Measurements from ENCODE around the gene ARL5C. TPM values are rescaled to one million over a fixed set of nuclear protein-coding genes. Genes with fewer than 3 reads are reported as not detected.

Gene ARL5C
- total RNA-seq, 1 donor from 2014 or later: not detected

DNA sequence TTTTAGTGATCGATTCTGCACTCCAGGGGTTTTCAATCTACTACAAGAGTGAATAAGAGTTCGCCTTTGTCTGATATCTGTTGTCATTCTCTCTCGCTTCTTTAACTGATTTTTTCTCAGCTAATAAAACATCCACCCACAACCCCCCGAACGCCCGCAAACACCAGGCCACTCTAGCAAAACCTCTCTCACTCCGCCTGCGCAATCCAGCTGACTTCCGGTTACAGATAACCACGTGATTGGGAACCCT, 33.8 kb upstream of the ARL5C start:
- peak; percentile 96 for DNase-seq (ENCODE audit: low spot score)
- Histone ChIP-seq H3K9me3 (ENCODE audit: low read depth) (no peaks in the 10 kb centered on the region), H4K20me1 (ENCODE audit: low read depth) (peaks cover 31% of the 10 kb centered on the region), H3K4me3 (peak overlapping the region; percentile 73), H3K79me2 (ENCODE audit: low read depth) (peaks cover 52% of the 10 kb centered on the region), H3K4me2 (peak overlapping the region; percentile 98), H3K27ac (peak overlapping the region; percentile 100), H3K27me3 (no peaks in the 10 kb centered on the region), H3K4me1 (peaks cover 39% of the 10 kb centered on the region), H3F3A (ENCODE audit: low read depth) (peaks cover 71% of the 10 kb centered on the region), H3K9ac (peak overlapping the region; percentile 99), H2AFZ (replicated peaks) (peak overlapping the region; percentile 99), H3K36me3 (peaks cover 14% of the 10 kb centered on the region)
- Mint-ChIP-seq H3K9me3 (no peaks in the 10 kb centered on the region), H3K27ac (peak overlapping the region; percentile 100), H3K4me3 (peak overlapping the region; percentile 99), H3K4me1 (peaks cover 36% of the 10 kb centered on the region), H3K27me3 (ENCODE audit: insufficient read depth, low read depth) (peaks cover 17% of the 10 kb centered on the region), H3K36me3 (peaks cover 20% of the 10 kb centered on the region)
- TF ChIP-seq EZH2phosphoT487 (IDR thresholded peaks at IDR 0.05) (no peak), EZH2 (IDR thresholded peaks at IDR 0.05) (no peak)
- TF ChIP-seq, protein P1, sequence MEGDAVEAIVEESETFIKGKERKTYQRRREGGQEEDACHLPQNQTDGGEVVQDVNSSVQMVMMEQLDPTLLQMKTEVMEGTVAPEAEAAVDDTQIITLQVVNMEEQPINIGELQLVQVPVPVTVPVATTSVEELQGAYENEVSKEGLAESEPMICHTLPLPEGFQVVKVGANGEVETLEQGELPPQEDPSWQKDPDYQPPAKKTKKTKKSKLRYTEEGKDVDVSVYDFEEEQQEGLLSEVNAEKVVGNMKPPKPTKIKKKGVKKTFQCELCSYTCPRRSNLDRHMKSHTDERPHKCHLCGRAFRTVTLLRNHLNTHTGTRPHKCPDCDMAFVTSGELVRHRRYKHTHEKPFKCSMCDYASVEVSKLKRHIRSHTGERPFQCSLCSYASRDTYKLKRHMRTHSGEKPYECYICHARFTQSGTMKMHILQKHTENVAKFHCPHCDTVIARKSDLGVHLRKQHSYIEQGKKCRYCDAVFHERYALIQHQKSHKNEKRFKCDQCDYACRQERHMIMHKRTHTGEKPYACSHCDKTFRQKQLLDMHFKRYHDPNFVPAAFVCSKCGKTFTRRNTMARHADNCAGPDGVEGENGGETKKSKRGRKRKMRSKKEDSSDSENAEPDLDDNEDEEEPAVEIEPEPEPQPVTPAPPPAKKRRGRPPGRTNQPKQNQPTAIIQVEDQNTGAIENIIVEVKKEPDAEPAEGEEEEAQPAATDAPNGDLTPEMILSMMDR (IDR thresholded peaks at IDR 0.05): no peak

GRCh38 chr17:39198186-39198566, 32.2 kb upstream of the ARL5C start:
- Histone ChIP-seq H3K79me2 (ENCODE audit: low read depth) (peaks cover 61% of the 10 kb centered on the region), H3K27ac (no peak overlapping the region), H3K4me2 (peak overlapping the region; percentile 98), H3K9ac (no peak overlapping the region), H3K9me3 (ENCODE audit: low read depth) (no peaks in the 10 kb centered on the region), H3K4me1 (peaks cover 42% of the 10 kb centered on the region), H3K4me3 (peak overlapping the region; percentile 63), H2AFZ (replicated peaks) (peak overlapping the region; percentile 9), H3F3A (ENCODE audit: low read depth) (peaks cover 57% of the 10 kb centered on the region), H3K27me3 (no peaks in the 10 kb centered on the region), H4K20me1 (ENCODE audit: low read depth) (peaks cover 39% of the 10 kb centered on the region), H3K36me3 (peaks cover 14% of the 10 kb centered on the region)
- H3K27ac Mint-ChIP-seq: peak overlapping the region; percentile 69
- peaks cover 38% of the 10 kb centered on the region for H3K4me1 Mint-ChIP-seq
- H3K27me3 Mint-ChIP-seq (ENCODE audit: insufficient read depth, low read depth): peaks cover 17% of the 10 kb centered on the region
- DNase-seq (ENCODE audit: low spot score): peak; percentile 47
- peak overlapping the region; percentile 99 for H3K4me3 Mint-ChIP-seq
- peaks cover 16% of the 10 kb centered on the region for H3K36me3 Mint-ChIP-seq
- no peaks in the 10 kb centered on the region for H3K9me3 Mint-ChIP-seq
- no peak for TF ChIP-seq EZH2 (IDR thresholded peaks at IDR 0.05)
- TF ChIP-seq, protein P1 (IDR thresholded peaks at IDR 0.05): no peak
- TF ChIP-seq EZH2phosphoT487 (IDR thresholded peaks at IDR 0.05): no peak

- H4K20me1 ChIP-seq (ENCODE audit: low read depth): peaks cover 39% of the 10 kb centered on the region
- H3K79me2 ChIP-seq (ENCODE audit: low read depth): peaks cover 58% of the 10 kb centered on the region
- H3K27ac Mint-ChIP-seq: peak within 1 kb of the TSS; percentile 69
- no peaks in the 10 kb centered on the region for H3K9me3 ChIP-seq (ENCODE audit: low read depth)
- no peak within 1 kb of the TSS for H3K27ac ChIP-seq
- no peaks in the 10 kb centered on the region for H3K9me3 Mint-ChIP-seq
- H2AFZ ChIP-seq (replicated peaks): peak within 1 kb of the TSS; percentile 9
- H3K4me1 ChIP-seq: peaks cover 42% of the 10 kb centered on the region
- H3K9ac ChIP-seq: peak within 1 kb of the TSS; percentile 21
- peaks cover 40% of the 10 kb centered on the region for H3K4me1 Mint-ChIP-seq
- peaks cover 10% of the 10 kb centered on the region for H3K36me3 ChIP-seq
- H3F3A ChIP-seq (ENCODE audit: low read depth): peaks cover 53% of the 10 kb centered on the region
- peak within 1 kb of the TSS; percentile 99 for H3K4me3 Mint-ChIP-seq
- H3K27me3 ChIP-seq: no peaks in the 10 kb centered on the region
- DNase-seq (ENCODE audit: low spot score): peak; percentile 94
- peak within 1 kb of the TSS; percentile 63 for H3K4me3 ChIP-seq
- H3K4me2 ChIP-seq: peak within 1 kb of the TSS; percentile 98
- peaks cover 12% of the 10 kb centered on the region for H3K36me3 Mint-ChIP-seq
- TF ChIP-seq, protein P1 (IDR thresholded peaks at IDR 0.05): no peak
- no peak for TF ChIP-seq EZH2 (IDR thresholded peaks at IDR 0.05)
- TF ChIP-seq EZH2phosphoT487 (IDR thresholded peaks at IDR 0.05): no peak
- H3K27me3 Mint-ChIP-seq (ENCODE audit: insufficient read depth, low read depth): peaks cover 17% of the 10 kb centered on the region
Measured at GRCh38 chr17:39197380-39198185, 31.6 kb upstream of the ARL5C start, which contains the start of gene CACNB1. TSS of gene CACNB1 (minus strand) at chr17:39197669. CDS start at chr17:39197495, 174 bp downstream.
